SU-DHL-6 (cell line): ENCODE data around the gene TMEM240.

Source experiments
- H2AFZ ChIP-seq: fragments of 200-600 bp; sonication (generic); 2 replicates; pipeline ENCODE4 v1.6.1; 2014; ENCODE audit warnings: low read depth, mild to moderate bottlenecking, moderate library complexity, mixed read lengths, antibody characterized with exemption, low read length; ENCODE audit not compliant: severe bottlenecking
- H3F3A ChIP-seq: fragments of 200-600 bp; shearing (Covaris generic); 2 replicates; pipeline ENCODE4 v1.6.0; 2016; ENCODE audit warnings: antibody characterized with exemption, mild to moderate bottlenecking; ENCODE audit not compliant: insufficient read depth
- H3K27ac ChIP-seq: fragments of 200-600 bp; sonication (generic); 2 replicates; pipeline ENCODE4 v1.5.1; 2016; ENCODE audit warnings: low read depth, mild to moderate bottlenecking, low read length, moderate library complexity, mixed read lengths
- H3K27me3 ChIP-seq: fragments of 200-600 bp; sonication (generic), shearing (Covaris generic); 2 replicates; pipeline ENCODE4 v1.6.0; 2014; ENCODE audit warnings: mild to moderate bottlenecking, low read length
- H3K36me3 ChIP-seq: fragments of 200-600 bp; sonication (generic); 2 replicates; pipeline ENCODE4 v1.6.1; 2014; ENCODE audit warnings: mild to moderate bottlenecking, low read length, mixed read lengths
- H3K4me2 ChIP-seq: fragments of 300-600, 200-600 bp; shearing (Covaris generic), sonication (generic); 2 replicates; pipeline ENCODE4 v1.6.0; 2014; ENCODE audit warnings: low read length, low read depth, mild to moderate bottlenecking; ENCODE audit not compliant: poor library complexity, severe bottlenecking
- H3K4me3 ChIP-seq: fragments of 200-600 bp; sonication (generic); 2 replicates; pipeline ENCODE4 v1.5.1; 2014; ENCODE audit warnings: antibody characterized with exemption, low read length, mild to moderate bottlenecking, mixed read lengths; ENCODE audit not compliant: insufficient read depth, poor library complexity, severe bottlenecking
- H3K79me2 ChIP-seq: fragments of 200-600 bp; sonication (generic); 2 replicates; pipeline ENCODE4 v1.6.1; 2014; ENCODE audit warnings: mild to moderate bottlenecking, low read length, moderate library complexity; ENCODE audit not compliant: insufficient read depth
- H3K9ac ChIP-seq: fragments of 200-600 bp; sonication (generic); 2 replicates; pipeline ENCODE4 v1.7.0; 2014; ENCODE audit warnings: mild to moderate bottlenecking, low read length
- H3K9me2 ChIP-seq: fragments of 200-600 bp; sonication (generic); replicated peaks from 2 replicates; pipeline ENCODE4 v1.6.1; 2014; ENCODE audit warnings: low read length; ENCODE audit not compliant: insufficient read depth
- H3K9me3 ChIP-seq: fragments of 200-600 bp; sonication (generic); 2 replicates; pipeline ENCODE4 v1.6.1; 2014; ENCODE audit warnings: low read length, mixed read lengths; ENCODE audit not compliant: insufficient read depth
- H4K20me1 ChIP-seq: fragments of 200-600 bp; sonication (generic); 2 replicates; pipeline ENCODE4 v1.6.1; 2014; ENCODE audit warnings: low read depth, mild to moderate bottlenecking, antibody characterized with exemption, low read length, moderate library complexity, mixed read lengths
- CTCF ChIP-seq: fragments of 200-600 bp; sonication (generic); IDR thresholded peaks from one replicate; pipeline ENCODE4 v1.5.1; 2017; ENCODE audit warnings: antibody characterized with exemption, mild to moderate bottlenecking, low read length, moderate library complexity; ENCODE audit not compliant: insufficient read depth, poor library complexity, severe bottlenecking
- EZH2phosphoT487 ChIP-seq: fragments of 200-600 bp; sonication (generic), shearing (Covaris generic); conservative IDR thresholded peaks from 2 replicates; pipeline ENCODE4 v1.6.1; 2018; ENCODE audit warnings: mild to moderate bottlenecking, antibody characterized with exemption, low read length, moderate library complexity, mixed read lengths

Gene TMEM240

DNA sequence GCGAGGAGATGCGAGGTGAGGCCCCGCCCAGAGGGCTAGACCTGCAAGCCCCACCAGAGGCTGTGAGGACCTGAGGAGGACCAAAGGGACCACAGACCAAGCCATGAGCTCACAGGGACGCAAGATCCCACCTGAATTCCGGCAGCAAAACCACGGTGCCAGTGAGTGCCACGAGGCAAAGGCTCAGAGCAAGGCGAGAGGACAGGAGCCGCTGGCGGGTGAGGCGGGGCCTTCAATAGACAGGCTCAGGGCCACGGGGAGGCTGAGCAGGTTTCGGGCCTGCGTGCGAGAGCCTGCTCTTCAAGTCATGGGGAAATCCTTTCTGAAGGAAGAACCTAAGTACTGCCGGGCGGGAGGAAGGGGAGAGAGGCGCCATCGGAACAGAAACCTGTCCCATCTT is 7.1 kb upstream of the TMEM240 start:
- TF ChIP-seq EZH2phosphoT487 = no peak
- TF ChIP-seq CTCF = no peak
- Histone ChIP-seq H3K27me3 (no peaks in the 10 kb centered on the region), H3K4me3 (no peak overlapping the region), H2AFZ (no peak overlapping the region), H3K4me2 (no peak overlapping the region), H3K36me3 (no peaks in the 10 kb centered on the region), H3K79me2 (no peaks in the 10 kb centered on the region; the same call in 1 of the 2 replicates), H3K9ac (no peak overlapping the region), H3K27ac (no peak overlapping the region), H3K9me3 (no peaks in the 10 kb centered on the region), H3K9me2 (no peaks in the 10 kb centered on the region), H4K20me1 (no peaks in the 10 kb centered on the region), H3F3A (no peaks in the 10 kb centered on the region)

GRCh38 chr1:1547011-1547410 is 6.6 kb upstream of the TMEM240 start:
- H3K9me2 ChIP-seq = no peaks in the 10 kb centered on the region
- H3K4me2 ChIP-seq = no peak overlapping the region
- H2AFZ ChIP-seq = no peak overlapping the region
- no peaks in the 10 kb centered on the region for H3K36me3 ChIP-seq
- no peak overlapping the region for H3K9ac ChIP-seq
- no peaks in the 10 kb centered on the region for H3K27me3 ChIP-seq
- no peak overlapping the region for H3K4me3 ChIP-seq
- H3K9me3 ChIP-seq = no peaks in the 10 kb centered on the region
- no peaks in the 10 kb centered on the region; the same call in 1 of the 2 replicates for H3K79me2 ChIP-seq
- H3F3A ChIP-seq = no peaks in the 10 kb centered on the region
- no peak overlapping the region for H3K27ac ChIP-seq
- no peaks in the 10 kb centered on the region for H4K20me1 ChIP-seq
- TF ChIP-seq EZH2phosphoT487 = no peak
- no peak for TF ChIP-seq CTCF

DNA sequence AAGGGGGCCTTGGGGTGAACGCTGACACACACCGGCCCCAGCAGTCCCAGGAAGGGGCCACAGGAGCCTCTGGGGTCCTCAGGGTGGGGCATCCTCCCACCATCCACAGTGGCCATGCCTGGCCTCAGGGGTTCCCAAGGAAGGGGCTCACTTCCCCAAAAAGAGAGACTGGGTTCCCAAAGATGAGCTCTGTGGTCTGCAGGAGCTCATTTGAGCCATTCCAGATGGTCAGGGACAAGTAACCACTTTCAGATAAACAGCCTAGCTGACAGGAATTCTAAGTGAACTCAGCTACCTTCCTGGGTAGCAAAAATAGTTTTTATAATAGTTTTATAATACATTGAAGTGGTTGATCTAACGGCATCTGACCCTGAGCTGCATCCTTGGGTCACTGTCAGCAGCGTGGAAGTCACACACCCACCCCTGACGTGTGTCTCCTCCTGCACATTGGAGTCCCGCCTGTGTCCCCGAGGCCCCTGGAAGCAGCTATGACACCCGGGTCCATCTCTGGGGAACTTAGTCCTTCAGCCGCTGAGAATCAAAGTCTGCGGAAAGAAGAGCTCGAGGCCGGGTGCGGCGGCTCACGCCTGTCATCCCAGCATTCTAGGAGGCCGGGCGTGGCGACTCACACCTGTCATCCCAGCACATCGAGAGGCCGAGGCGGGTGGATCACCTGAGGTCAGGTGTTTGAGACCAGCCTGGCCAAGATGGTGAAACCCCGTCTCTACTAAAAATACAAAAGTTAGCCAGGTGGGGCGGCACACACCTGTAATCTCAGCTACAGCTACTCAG is 5.7 kb upstream of the TMEM240 start:
- no peaks in the 10 kb centered on the region for H3F3A ChIP-seq
- no peaks in the 10 kb centered on the region for H4K20me1 ChIP-seq
- no peaks in the 10 kb centered on the region; the same call in 1 of the 2 replicates for H3K79me2 ChIP-seq
- H3K9me3 ChIP-seq = no peaks in the 10 kb centered on the region
- no peak overlapping the region for H3K9ac ChIP-seq
- no peak overlapping the region for H3K4me3 ChIP-seq
- no peak for TF ChIP-seq EZH2phosphoT487
- no peak overlapping the region for H3K27ac ChIP-seq
- H3K36me3 ChIP-seq = no peaks in the 10 kb centered on the region
- no peak overlapping the region for H3K4me2 ChIP-seq
- no peaks in the 10 kb centered on the region for H3K9me2 ChIP-seq
- H2AFZ ChIP-seq = no peak overlapping the region
- no peaks in the 10 kb centered on the region for H3K27me3 ChIP-seq

- Histone ChIP-seq H2AFZ (no peak overlapping the region), H3K79me2 (no peaks in the 10 kb centered on the region), H3K9me3 (no peaks in the 10 kb centered on the region), H4K20me1 (no peaks in the 10 kb centered on the region), H3K36me3 (no peaks in the 10 kb centered on the region), H3K4me2 (no peak overlapping the region), H3K27ac (no peak overlapping the region), H3K27me3 (no peaks in the 10 kb centered on the region), H3F3A (no peaks in the 10 kb centered on the region), H3K9ac (no peak overlapping the region), H3K4me3 (no peak overlapping the region), H3K9me2 (no peaks in the 10 kb centered on the region)
- TF ChIP-seq EZH2phosphoT487 (no peak), CTCF (no peak)
Observed at GRCh38 chr1:1544544-1544943, 4.1 kb upstream of the TMEM240 start.
